Caco-2 (cell line): ENCODE data around the gene NEUROD4. TPM values are rescaled to one million over a fixed set of nuclear protein-coding genes. Genes with fewer than 3 reads are reported as not detected.

ENCODE experiments used
- BruUV-seq: library from RNA; stranded (reverse); fragments of 400-500 nt; replicated peaks from 2 replicates; lab custom pipeline; 2021; lab: Mats Ljungman, UMichigan
- CTCF ChIA-PET: fragments of 300-600 bp; sonication (Branson Sonifier 250); formaldehyde crosslinking; loops from one replicate; lab custom pipeline; 2022; ENCODE audit warnings: antibody characterized with exemption; lab: Charles Lee
- POLR2A ChIA-PET: fragments of 300-600 bp; sonication (Branson Sonifier 250); formaldehyde crosslinking; loops from one replicate; lab custom pipeline; 2022; ENCODE audit warnings: antibody characterized with exemption; lab: Charles Lee
- DNase-seq, 2 experiments: peaks; one replicate each; pipeline versions ENCODE4 v3.0.0 to v3.0.0-alpha.2; 2020 to 2022
- H3K27me3 ChIP-seq: replicated peaks from 2 replicates; pipeline ENCODE4 v1.6.0; 2011; ENCODE audit warnings: low read length; ENCODE audit not compliant: control insufficient read depth, insufficient read depth
- H3K36me3 ChIP-seq: 2 replicates; pipeline ENCODE4 v1.5.1; 2011; ENCODE audit warnings: low read length; ENCODE audit not compliant: control insufficient read depth, insufficient read depth
- H3K4me1 ChIP-seq: fragments of 250-450 bp; sonication (Bioruptor Pico); 2 replicates; pipeline ENCODE4 v1.5.1; 2020; ENCODE audit warnings: mild to moderate bottlenecking
- H3K4me3 ChIP-seq: 2 replicates; pipeline ENCODE4 v1.5.1; 2011; ENCODE audit warnings: low read depth, mild to moderate bottlenecking, control low read depth, low read length
- H3K9me3 ChIP-seq: fragments of 250-450 bp; sonication (Bioruptor Pico); 2 replicates; pipeline ENCODE4 v1.5.1; 2020; ENCODE audit warnings: mild to moderate bottlenecking, moderate library complexity
- H3K27ac Mint-ChIP-seq: one replicate; pipeline ENCODE4 v1.8.0; 2022; ENCODE audit warnings: mixed read lengths; ENCODE audit not compliant: unreplicated experiment
- H3K27me3 Mint-ChIP-seq: one replicate; pipeline ENCODE4 v1.8.0; 2022; ENCODE audit warnings: mixed read lengths; ENCODE audit not compliant: insufficient read depth, unreplicated experiment
- H3K36me3 Mint-ChIP-seq: one replicate; pipeline ENCODE4 v1.8.0; 2022; ENCODE audit warnings: mild to moderate bottlenecking, mixed read lengths; ENCODE audit not compliant: insufficient read depth, unreplicated experiment
- H3K4me1 Mint-ChIP-seq: one replicate; pipeline ENCODE4 v1.8.0; 2022; ENCODE audit warnings: low read depth, mixed read lengths; ENCODE audit not compliant: unreplicated experiment
- H3K4me3 Mint-ChIP-seq: one replicate; pipeline ENCODE4 v1.8.0; 2022; ENCODE audit warnings: mild to moderate bottlenecking, moderate library complexity, mixed read lengths; ENCODE audit not compliant: unreplicated experiment
- H3K9me3 Mint-ChIP-seq: one replicate; pipeline ENCODE4 v1.8.0; 2022; ENCODE audit warnings: mixed read lengths; ENCODE audit not compliant: unreplicated experiment
- CTCF ChIP-seq, 2 experiments: fragments of 200-600 bp in 1 of 2; IDR thresholded peaks; 1 replicate in 1 of 2; 2 replicates in 1 of 2; pipeline versions ENCODE4 v1.5.1 to v1.8.0; 2011 to 2022; ENCODE audit warnings: antibody characterized with exemption in 1 of 2, control low read depth in 1 of 2, inconsistent platforms in 1 of 2, low read depth in 1 of 2, low read length in 1 of 2, mild to moderate bottlenecking in 1 of 2, moderate library complexity in 1 of 2; ENCODE audit not compliant: insufficient read depth in 1 of 2, severe bottlenecking in 1 of 2, unreplicated experiment in 1 of 2
- intact Hi-C: fragments of 100-400 bp; cut with micrococcal nuclease; formaldehyde crosslinking; loops from one replicate; pipeline ENCODE4 v1.10.0; 2022; ENCODE audit not compliant: unreplicated experiment
- total RNA-seq: library from RNA; stranded (reverse); gene quantifications from 2 replicates; pipeline ENCODE4 v1.2.3, GENCODE V29; 2022

Gene NEUROD4
- total RNA-seq, 1 experiment from 2014 or later, result not detected

- no TSS peak for BruUV-seq
- Mint-ChIP-seq H3K27ac (no peak overlapping the region), H3K36me3 (no peaks in the 10 kb centered on the region), H3K4me3 (no peak overlapping the region), H3K9me3 (no peaks in the 10 kb centered on the region), H3K27me3 (peaks cover 22% of the 10 kb centered on the region), H3K4me1 (no peaks in the 10 kb centered on the region)
- H3K27me3 ChIP-seq, result peaks cover 1% of the 10 kb centered on the region
- H3K9me3 ChIP-seq, result no peaks in the 10 kb centered on the region
- H3K36me3 ChIP-seq, result no peaks in the 10 kb centered on the region
- intact Hi-C loops, result no loop called here
- no peak for DNase-seq
- CTCF ChIA-PET, result no interaction called here
- no peak for TF ChIP-seq CTCF (IDR thresholded peaks at IDR 0.05; ENCODE audit: insufficient read depth in 1 of 2, low read depth in 1 of 2, low read length in 1 of 2, severe bottlenecking in 1 of 2, unreplicated experiment in 1 of 2)
- H3K4me1 ChIP-seq, result no peaks in the 10 kb centered on the region
- H3K4me3 ChIP-seq, result no peak overlapping the region
- POLR2A ChIA-PET, result no interaction called here
These were observed 24.4 kb downstream of the NEUROD4 start for GRCh38 chr12:55044135-55044534.

GRCh38 chr12:55049676-55050075 lies 29.9 kb downstream of the NEUROD4 start:
- DNase-seq, result no peak
- intact Hi-C loops, result no loop called here
- Mint-ChIP-seq H3K9me3 (no peaks in the 10 kb centered on the region), H3K27me3 (peaks cover 16% of the 10 kb centered on the region), H3K36me3 (no peaks in the 10 kb centered on the region), H3K4me1 (no peaks in the 10 kb centered on the region), H3K4me3 (no peak overlapping the region), H3K27ac (no peak overlapping the region)
- ChIA-PET CTCF (interaction anchor here (0.7 kb wide), 1 partner anchor 53 kb away, joined by 3 read pairs; no protein-coding TSS in a partner anchor), POLR2A (no interaction called here)
- no peaks in the 10 kb centered on the region; the same call in 1 of the 2 replicates for H3K27me3 ChIP-seq
- H3K9me3 ChIP-seq, result no peaks in the 10 kb centered on the region
- no TSS peak for BruUV-seq
- TF ChIP-seq CTCF (IDR thresholded peaks at IDR 0.05; ENCODE audit: insufficient read depth in 1 of 2, low read depth in 1 of 2, low read length in 1 of 2, severe bottlenecking in 1 of 2, unreplicated experiment in 1 of 2), result no peak
- H3K4me3 ChIP-seq, result no peak overlapping the region
- H3K4me1 ChIP-seq, result no peaks in the 10 kb centered on the region
- no peaks in the 10 kb centered on the region for H3K36me3 ChIP-seq

- H3K27me3 ChIP-seq, result no peaks in the 10 kb centered on the region; the same call in 1 of the 2 replicates
- TF ChIP-seq CTCF (IDR thresholded peaks at IDR 0.05; ENCODE audit: insufficient read depth in 1 of 2, low read depth in 1 of 2, low read length in 1 of 2, severe bottlenecking in 1 of 2, unreplicated experiment in 1 of 2), result no peak
- CTCF ChIA-PET, result no interaction called here
- no peaks in the 10 kb centered on the region for H3K4me1 Mint-ChIP-seq
- intact Hi-C loops, result no loop called here
- no peaks in the 10 kb centered on the region for H3K9me3 ChIP-seq
- H3K4me3 ChIP-seq, result no peak overlapping the region
- no TSS peak for BruUV-seq
- H3K9me3 Mint-ChIP-seq, result no peaks in the 10 kb centered on the region
- no peaks in the 10 kb centered on the region for H3K4me1 ChIP-seq
- no peaks in the 10 kb centered on the region for H3K36me3 Mint-ChIP-seq
- no peak for DNase-seq
- no peak overlapping the region for H3K27ac Mint-ChIP-seq
- POLR2A ChIA-PET, result no interaction called here
- no peak overlapping the region for H3K4me3 Mint-ChIP-seq
- H3K36me3 ChIP-seq, result no peaks in the 10 kb centered on the region
- peaks cover 13% of the 10 kb centered on the region for H3K27me3 Mint-ChIP-seq
These were observed 31.6 kb downstream of the NEUROD4 start for GRCh38 chr12:55051197-55051947.
